Melanocyte of skin (primary cell): Measurements from ENCODE around the gene CD53. TPM values are rescaled to one million over a fixed set of nuclear protein-coding genes. Genes with fewer than 3 reads are reported as not detected.

ENCODE experiments used
- total RNA-seq, 2 donors: library from RNA; depleted of rRNA; stranded (reverse); fragments of >200 nt; gene quantifications; 2 replicates each; pipeline ENCODE4 v1.2.3, GENCODE V29; 2012

The CD53 gene
- total RNA-seq, result under 1 TPM in 1 of 2 donors, not detected in 1; 0.33 TPM

GRCh38 chr1:110872745-110873720 is at the start of gene CD53:
Gene CD53 (plus strand): TSS chr1:110873148. CDS start chr1:110891409, 18,261 bp downstream.

Other genes starting within 250 kb of the CD53 start
- not detected for gene KCNA3, start 198.2 kb upstream of the CD53 start, total RNA-seq
- 10 to 100 TPM; 11.0 to 11.4 TPM for gene LRIF1, start 90.8 kb downstream of the CD53 start, total RNA-seq